RWPE2 (cell line): ENCODE data around the gene EPB41L4A.
A peak's percentile ranks its signal among the peaks of the same experiment; 100 is the strongest.
"Not testable (repeated sequence)": the region's sequence is repeated elsewhere in the genome, so short reads cannot be mapped to it uniquely, and the experiment has no call there.

Source experiments
- ATAC-seq: fragments of 200-7000 bp; cut with Tn5 transposase; 3 replicates; pipeline ENCODE4 v1.9.1; 2021; ENCODE audit warnings: low read depth
- DNase-seq: peaks from one replicate; pipeline ENCODE4 v3.0.0-alpha.2; 2020; ENCODE audit warnings: low spot score
- H3K27ac ChIP-seq: fragments of 450-650 bp; 2 replicates; pipeline ENCODE4 v1.5.1; 2017; ENCODE audit warnings: mild to moderate bottlenecking; ENCODE audit not compliant: poor library complexity, severe bottlenecking
- H3K27me3 ChIP-seq: fragments of 250-450 bp; sonication (Bioruptor Pico); 2 replicates; pipeline ENCODE4 v1.5.1; 2021; ENCODE audit warnings: mild to moderate bottlenecking, moderate library complexity; ENCODE audit not compliant: insufficient read depth, poor library complexity, severe bottlenecking
- H3K36me3 ChIP-seq: fragments of 250-450 bp; sonication (Bioruptor Pico); 2 replicates; pipeline ENCODE4 v1.5.1; 2020; ENCODE audit warnings: low read depth, mild to moderate bottlenecking, moderate library complexity
- H3K4me1 ChIP-seq: fragments of 250-450 bp; sonication (Bioruptor Pico); 2 replicates; pipeline ENCODE4 v1.5.1; 2021; ENCODE audit warnings: mild to moderate bottlenecking, moderate library complexity; ENCODE audit not compliant: insufficient read depth, poor library complexity, severe bottlenecking
- H3K4me3 ChIP-seq: fragments of 250-450 bp; sonication (Bioruptor Pico); 2 replicates; pipeline ENCODE4 v1.5.1; 2021; ENCODE audit warnings: mild to moderate bottlenecking, moderate library complexity; ENCODE audit not compliant: severe bottlenecking
- H3K9me3 ChIP-seq: fragments of 250-450 bp; sonication (Bioruptor Pico); 2 replicates; pipeline ENCODE4 v1.5.1; 2021; ENCODE audit warnings: mild to moderate bottlenecking, moderate library complexity; ENCODE audit not compliant: severe bottlenecking
- CTCF ChIP-seq: fragments of 450-650 bp; IDR thresholded peaks from one replicate; pipeline ENCODE4 v1.5.1; 2017; ENCODE audit warnings: mild to moderate bottlenecking, moderate library complexity; ENCODE audit not compliant: poor library complexity, severe bottlenecking

Gene EPB41L4A

DNA sequence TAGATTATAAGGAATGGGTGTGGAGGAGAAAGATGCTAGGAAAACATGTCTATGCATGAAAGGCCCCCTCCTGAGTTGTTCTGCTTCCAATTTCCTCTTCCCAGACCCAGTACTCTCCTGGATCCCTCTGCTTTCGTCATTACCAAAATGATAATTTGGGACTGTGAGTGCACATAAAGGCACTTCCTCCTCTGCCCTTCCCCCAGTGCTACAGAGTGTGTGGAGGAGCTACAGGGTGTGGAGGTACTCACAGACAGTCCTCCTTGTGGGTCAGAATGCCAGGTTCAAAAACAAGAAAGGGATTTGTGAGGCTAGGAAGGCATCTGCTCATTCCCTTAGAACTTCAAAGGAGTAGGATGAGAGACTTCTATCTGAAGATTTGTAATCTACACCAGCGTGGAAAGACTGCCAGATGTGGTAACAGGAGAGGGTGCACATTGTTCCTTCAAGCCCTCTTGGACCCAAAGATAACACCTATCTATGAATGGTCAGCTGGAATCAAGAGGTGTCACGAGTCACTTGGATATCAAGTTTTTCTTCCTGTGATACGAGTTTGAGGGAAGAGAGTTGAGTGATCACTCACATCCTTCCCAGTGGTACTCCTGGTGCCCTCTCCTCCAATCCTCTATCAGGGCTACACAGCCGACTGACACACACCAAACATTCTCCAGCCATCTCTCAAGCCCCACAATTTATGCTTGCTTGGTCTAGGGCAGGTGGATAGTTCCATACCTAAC, 201.1 kb downstream of the EPB41L4A start:
- no peak for TF ChIP-seq CTCF
- H3K27me3 ChIP-seq, result no peaks in the 10 kb centered on the region
- H3K4me3 ChIP-seq, result no peak overlapping the region
- no peaks in the 10 kb centered on the region for H3K4me1 ChIP-seq
- H3K36me3 ChIP-seq, result no peaks in the 10 kb centered on the region
- no peaks in the 10 kb centered on the region for H3K9me3 ChIP-seq
- ATAC-seq, result 0 out of 3 replicates have a peak, but pooled peaks have one; percentile 14
- no peak for DNase-seq
- H3K27ac ChIP-seq, result no peak overlapping the region

DNA sequence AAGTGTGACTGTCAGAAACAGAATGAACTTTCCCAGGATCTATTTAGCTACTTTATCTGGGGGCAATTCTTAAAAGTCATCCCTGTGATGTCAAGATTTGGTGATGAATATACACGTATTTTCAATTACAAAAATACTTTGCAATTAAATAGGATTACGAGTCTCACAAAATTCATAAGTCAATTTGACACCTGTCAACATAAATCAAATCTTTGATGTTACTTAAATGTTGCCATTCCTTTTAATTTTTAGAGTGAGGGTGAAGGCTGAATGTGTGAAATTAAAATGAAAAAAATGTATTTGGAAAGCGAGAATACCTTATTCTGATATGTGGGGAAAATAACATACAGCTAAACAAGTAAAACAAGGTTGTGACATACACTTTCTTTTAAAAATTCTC, 202.9 kb downstream of the EPB41L4A start:
- ATAC-seq (no peak), DNase-seq (no peak)
- Histone ChIP-seq H3K27ac (no peak overlapping the region), H3K4me1 (no peaks in the 10 kb centered on the region), H3K36me3 (no peaks in the 10 kb centered on the region), H3K27me3 (no peaks in the 10 kb centered on the region), H3K4me3 (no peak overlapping the region), H3K9me3 (no peaks in the 10 kb centered on the region)
- TF ChIP-seq CTCF, result no peak

GRCh38 chr5:112210430-112211005, 208.6 kb downstream of the EPB41L4A start:
- Histone ChIP-seq H3K36me3 (no peaks in the 10 kb centered on the region), H3K27ac (no peak overlapping the region), H3K4me1 (no peaks in the 10 kb centered on the region), H3K4me3 (no peak overlapping the region), H3K27me3 (no peaks in the 10 kb centered on the region), H3K9me3 (no peaks in the 10 kb centered on the region)
- peak; percentile 75 for ATAC-seq
- peak; percentile 93 for TF ChIP-seq CTCF
- DNase-seq, result no peak

DNA sequence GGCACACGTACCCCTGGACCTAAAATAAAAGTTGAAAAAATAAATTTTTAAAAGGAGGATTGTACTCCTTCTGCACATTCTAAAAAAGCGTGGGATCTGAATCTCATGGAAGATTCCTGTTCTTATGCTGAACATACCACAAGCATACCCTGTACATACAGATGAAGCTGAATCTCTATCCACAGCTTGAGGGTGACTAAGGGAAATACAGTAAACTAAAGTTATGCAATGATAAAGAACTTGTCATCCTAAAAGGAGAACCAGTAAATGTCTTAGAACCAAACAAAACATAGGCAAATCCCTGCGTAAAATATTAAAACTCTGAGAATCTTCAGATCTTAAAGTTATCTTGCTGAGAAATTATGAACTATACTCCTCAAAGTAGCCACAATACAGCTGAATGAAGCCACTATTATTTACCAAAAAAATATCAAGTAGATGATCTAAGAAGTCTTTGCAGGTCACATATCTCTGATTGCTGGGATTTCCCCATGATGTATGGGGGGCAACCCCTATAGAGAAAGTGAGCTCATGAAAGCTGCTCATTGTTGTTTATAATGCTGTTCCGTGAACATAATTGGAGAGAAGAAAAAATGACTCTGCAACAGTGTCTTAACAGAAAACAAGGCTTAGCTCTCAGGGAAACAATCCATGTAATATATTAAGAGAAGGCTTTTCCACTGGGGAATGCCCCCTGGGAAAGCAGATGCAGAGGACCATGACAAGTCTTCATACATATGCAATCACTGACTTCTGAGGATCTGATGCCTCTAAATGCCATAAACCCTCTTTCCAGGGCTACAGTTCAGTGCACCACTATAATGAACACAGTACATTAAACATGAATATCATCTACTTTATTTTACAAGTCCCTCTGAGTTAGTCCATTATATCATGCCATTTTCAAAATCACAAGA, 210.1 kb downstream of the EPB41L4A start:
- no peaks in the 10 kb centered on the region for H3K9me3 ChIP-seq
- H3K4me3 ChIP-seq, result no peak overlapping the region
- H3K27ac ChIP-seq, result no peak overlapping the region
- H3K4me1 ChIP-seq, result no peaks in the 10 kb centered on the region
- ATAC-seq, result no peak
- H3K36me3 ChIP-seq, result no peaks in the 10 kb centered on the region
- no peaks in the 10 kb centered on the region for H3K27me3 ChIP-seq
- TF ChIP-seq CTCF, result no peak
- no peak for DNase-seq

DNA sequence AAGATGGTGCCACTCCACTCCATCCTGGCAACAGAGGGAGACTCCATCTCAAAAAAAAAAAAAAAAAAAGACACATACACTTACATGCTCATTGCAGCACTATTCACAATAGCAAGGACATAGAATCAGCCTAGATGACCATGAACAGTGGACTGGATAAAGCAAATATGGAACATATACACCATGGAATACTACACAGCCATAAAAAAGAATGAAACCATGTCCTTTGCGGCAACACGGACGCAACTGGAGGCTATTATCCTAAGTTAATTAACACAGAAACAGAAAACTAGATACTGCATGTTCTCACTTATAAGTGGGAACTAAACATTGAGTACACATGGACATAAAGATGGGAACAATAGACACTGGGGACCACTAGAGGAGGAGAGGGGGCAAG, 210.9 kb downstream of the EPB41L4A start:
- not testable (repeated sequence) for H3K4me1 ChIP-seq, ATAC-seq, H3K27ac ChIP-seq

More for the DNA sequence above, 210.9 kb downstream of the EPB41L4A start:
- not testable (repeated sequence) for H3K36me3 ChIP-seq, DNase-seq, H3K4me3 ChIP-seq, H3K9me3 ChIP-seq, H3K27me3 ChIP-seq
